HG03521 (cell line): Measurements from ENCODE around the gene ADCY2.

Experiments used
- ATAC-seq: cut with Tn5 transposase; IDR thresholded peaks from one replicate; pipeline ENCODE4 v1.9.1; 2021; ENCODE audit warnings: mild to moderate bottlenecking, moderate library complexity; ENCODE audit not compliant: unreplicated experiment

ADCY2 gene

GRCh38 chr5:7714119-7714518 lies 318.2 kb downstream of the ADCY2 start:
- no peak for ATAC-seq

GRCh38 chr5:7714697-7715096 lies 318.8 kb downstream of the ADCY2 start:
- ATAC-seq, result no peak

- no peak for ATAC-seq
These were observed 321.8 kb downstream of the ADCY2 start for GRCh38 chr5:7717691-7718090.

GRCh38 chr5:7728076-7728475 lies 332.1 kb downstream of the ADCY2 start:
- ATAC-seq, result no peak

- ATAC-seq, result no peak
These were observed 345.6 kb downstream of the ADCY2 start for GRCh38 chr5:7741415-7742065.

GRCh38 chr5:7742241-7742656 lies 346.3 kb downstream of the ADCY2 start:
- no peak for ATAC-seq

- ATAC-seq, result no peak
These were observed 350.1 kb downstream of the ADCY2 start for GRCh38 chr5:7745882-7746610.

- ATAC-seq, result no peak
These were observed 351.8 kb downstream of the ADCY2 start for GRCh38 chr5:7747728-7748127.

- no peak for ATAC-seq
These were observed 353.7 kb downstream of the ADCY2 start for GRCh38 chr5:7749626-7750025.

GRCh38 chr5:7751874-7752273 lies 355.9 kb downstream of the ADCY2 start:
- no peak for ATAC-seq

- ATAC-seq, result no peak
These were observed 357.2 kb downstream of the ADCY2 start for GRCh38 chr5:7753181-7753580.

GRCh38 chr5:7753596-7753995 lies 357.7 kb downstream of the ADCY2 start:
- ATAC-seq, result no peak

GRCh38 chr5:7754490-7754889 lies 358.6 kb downstream of the ADCY2 start:
- ATAC-seq, result no peak

- peak; percentile 73 for ATAC-seq
These were observed 359.2 kb downstream of the ADCY2 start for GRCh38 chr5:7754997-7755596.

GRCh38 chr5:7755958-7756357 lies 360.0 kb downstream of the ADCY2 start:
- no peak for ATAC-seq

- no peak for ATAC-seq
These were observed 360.5 kb downstream of the ADCY2 start for GRCh38 chr5:7756453-7756852.

GRCh38 chr5:7759257-7759871 lies 363.4 kb downstream of the ADCY2 start:
- no peak for ATAC-seq

GRCh38 chr5:7759951-7760580 lies 364.1 kb downstream of the ADCY2 start:
- no peak for ATAC-seq

- ATAC-seq, result no peak
These were observed 366.3 kb downstream of the ADCY2 start for GRCh38 chr5:7762267-7762666.

- ATAC-seq, result no peak
These were observed 367.7 kb downstream of the ADCY2 start for GRCh38 chr5:7763621-7764072.

- ATAC-seq, result no peak
These were observed 368.5 kb downstream of the ADCY2 start for GRCh38 chr5:7764452-7764851.
